Activated CD8-positive, alpha-beta memory T cell treated with anti-CD3 and anti-CD28 coated beads, Interleukin-2, amount 50 U/mL, for 4 hours (primary cell): ENCODE results near the gene HERC2.
A peak's percentile ranks its signal among the peaks of the same experiment; 100 is the strongest.

Source experiments
- DNase-seq: peaks from one replicate; pipeline ENCODE4 v3.0.0-alpha.2; 2020

HERC2 gene

DNA sequence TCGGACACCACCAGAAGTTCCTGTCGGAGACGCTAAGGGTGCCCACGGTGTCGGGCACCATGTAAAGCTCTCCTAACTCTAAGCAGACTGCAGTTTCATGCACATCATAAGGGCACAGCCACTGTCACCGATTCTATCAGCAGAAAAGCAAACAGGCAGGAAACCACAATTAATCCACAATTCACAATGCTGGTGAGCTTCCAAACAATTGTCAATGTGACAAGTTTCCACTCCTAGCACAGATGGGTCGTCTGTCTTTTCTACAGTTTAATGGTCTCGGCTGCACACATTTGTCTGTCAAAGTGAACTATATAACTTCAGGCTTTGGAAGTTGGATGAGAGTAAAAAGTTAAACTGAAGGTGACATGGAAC is 214.1 kb downstream of the HERC2 start:
- no peak for DNase-seq

DNA sequence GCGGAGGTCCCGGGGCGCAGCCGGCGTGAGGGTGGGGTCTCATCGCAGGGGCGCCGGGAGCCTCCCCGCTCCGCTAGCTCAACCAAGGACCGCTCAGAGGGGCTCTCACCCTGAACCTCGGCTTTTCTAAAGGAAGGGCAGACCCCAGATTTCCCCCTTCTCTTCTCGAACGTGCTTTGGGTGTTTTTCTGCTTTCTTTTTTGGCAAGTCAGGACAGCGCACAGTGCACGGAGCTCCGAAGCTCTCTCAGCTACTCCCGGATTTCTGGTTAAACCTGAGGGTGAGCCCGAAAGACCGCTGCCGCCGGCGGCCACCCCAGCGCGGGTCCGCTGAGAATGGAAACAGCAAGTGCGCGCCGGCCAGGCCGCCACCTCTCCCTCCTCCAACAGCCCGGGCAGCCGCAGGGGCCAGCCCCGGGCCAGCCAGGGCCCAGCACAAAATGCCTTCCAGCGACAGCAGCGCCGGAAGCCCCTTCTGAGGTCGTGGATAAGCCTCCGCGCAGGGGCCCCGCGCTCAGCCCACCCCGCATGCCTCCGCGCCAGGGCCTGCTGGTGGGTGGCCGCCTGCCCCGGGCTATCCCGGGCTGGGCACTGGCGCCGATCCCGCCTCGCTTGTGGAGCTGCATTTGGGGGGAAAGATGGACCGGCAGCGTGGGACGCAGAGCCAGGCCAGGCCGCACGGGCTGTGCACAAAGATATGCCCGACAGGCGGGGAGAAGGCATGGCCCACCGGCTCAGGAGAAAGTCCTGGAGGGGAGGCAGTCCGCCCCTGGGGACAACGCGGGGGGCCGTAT is 214.7 kb downstream of the HERC2 start:
- no peak for DNase-seq

DNA sequence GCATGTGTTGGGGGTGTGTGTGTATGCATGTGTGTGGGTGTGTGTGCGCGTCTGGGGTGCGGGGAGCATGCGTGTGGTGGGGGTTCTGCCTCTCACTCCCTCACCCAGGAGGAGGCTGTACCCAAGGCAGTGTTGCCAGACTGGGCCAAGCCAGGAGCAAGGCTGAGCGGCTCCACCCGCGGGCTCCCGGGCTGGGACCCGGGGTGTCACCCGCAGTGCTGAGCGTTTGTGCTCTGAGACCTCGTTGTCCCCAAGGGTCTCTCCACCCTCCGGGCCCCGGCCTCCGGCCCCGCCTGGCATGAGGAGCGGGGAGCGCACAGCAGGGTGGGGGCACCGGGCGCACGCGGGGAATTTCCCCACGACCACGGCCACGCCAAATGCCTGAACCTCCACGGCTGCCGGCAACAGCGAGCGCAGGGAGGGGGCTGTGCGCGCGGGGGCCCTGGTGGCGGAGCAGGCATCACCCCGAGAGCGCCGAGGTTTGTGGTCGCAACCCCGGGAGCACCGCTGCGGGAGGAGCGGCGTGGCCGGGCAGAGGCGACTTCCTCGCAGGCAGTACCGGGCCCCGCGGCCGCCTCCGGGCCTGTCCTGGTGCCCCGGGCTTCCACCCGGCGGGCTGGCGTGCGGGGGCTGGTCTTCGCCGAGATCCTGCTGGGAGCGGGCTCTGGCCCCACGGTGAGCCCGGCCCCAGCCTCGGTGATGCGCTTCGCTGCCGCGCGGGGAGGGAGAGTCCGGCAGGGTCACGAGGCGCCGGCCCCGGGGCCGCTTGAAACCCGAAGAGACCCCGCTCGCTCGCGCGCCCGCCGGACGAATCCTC is 215.5 kb downstream of the HERC2 start:
- DNase-seq: peak; percentile 23

GRCh38 chr15:28105793-28106192 is 216.2 kb downstream of the HERC2 start:
- no peak for DNase-seq

DNA sequence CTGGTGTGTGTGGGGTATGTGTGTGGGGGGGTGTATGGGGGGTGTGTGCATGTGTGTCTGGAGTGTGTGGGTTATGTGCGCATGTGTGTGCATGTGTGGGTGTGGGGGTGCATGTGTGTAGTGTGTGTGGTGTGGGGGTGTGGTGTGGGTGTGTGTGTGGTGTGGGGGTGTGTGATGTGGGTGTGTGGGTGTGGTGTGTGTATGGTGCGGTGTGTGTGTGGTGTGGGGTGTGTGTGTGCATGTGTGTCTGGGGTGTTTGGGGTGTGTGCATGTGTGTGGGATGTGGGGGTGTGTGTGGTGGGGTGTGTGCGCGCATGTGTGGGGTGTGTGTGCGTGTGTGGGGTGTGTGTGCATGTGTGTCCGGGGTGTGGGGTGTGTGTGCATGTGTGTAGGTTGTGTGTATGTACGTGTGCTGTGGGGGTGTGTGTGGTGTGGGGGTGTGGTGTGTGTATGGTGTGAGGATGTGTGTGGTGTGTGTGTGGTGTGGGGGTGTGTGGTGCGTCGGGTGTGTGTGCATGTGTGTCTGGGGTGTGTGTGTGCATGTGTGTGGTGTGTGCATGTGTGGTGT is 216.7 kb downstream of the HERC2 start:
- no peak for DNase-seq

- DNase-seq: no peak
Measured at GRCh38 chr15:28104326-28104725, 217.7 kb downstream of the HERC2 start.

- no peak for DNase-seq
Measured at GRCh38 chr15:28103831-28104230, 218.1 kb downstream of the HERC2 start.

DNA sequence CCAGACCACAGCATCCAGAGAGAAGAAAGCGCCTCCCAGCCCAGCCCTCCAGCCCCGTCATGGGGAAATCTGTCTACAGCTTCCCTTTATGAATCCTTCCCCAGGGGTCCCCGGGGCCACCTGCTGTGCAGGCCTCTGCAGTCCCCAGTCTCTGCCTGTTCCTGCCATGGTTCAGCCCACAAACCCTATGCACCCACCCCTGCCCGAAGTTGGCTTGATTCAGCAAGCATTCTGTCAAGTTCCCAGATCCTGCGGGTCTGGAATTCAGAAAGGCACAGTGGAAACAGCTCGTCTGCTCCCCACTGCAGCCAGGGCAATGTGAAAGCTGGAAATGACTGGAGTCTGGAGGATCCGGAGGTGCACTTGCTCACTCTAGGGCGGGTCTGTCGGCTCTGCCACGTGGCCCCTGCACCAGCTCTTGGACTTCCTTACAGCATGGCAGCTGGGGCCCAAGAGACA is 220.0 kb downstream of the HERC2 start:
- DNase-seq: no peak

GRCh38 chr15:28101201-28101600 is 220.8 kb downstream of the HERC2 start:
- DNase-seq: no peak

DNA sequence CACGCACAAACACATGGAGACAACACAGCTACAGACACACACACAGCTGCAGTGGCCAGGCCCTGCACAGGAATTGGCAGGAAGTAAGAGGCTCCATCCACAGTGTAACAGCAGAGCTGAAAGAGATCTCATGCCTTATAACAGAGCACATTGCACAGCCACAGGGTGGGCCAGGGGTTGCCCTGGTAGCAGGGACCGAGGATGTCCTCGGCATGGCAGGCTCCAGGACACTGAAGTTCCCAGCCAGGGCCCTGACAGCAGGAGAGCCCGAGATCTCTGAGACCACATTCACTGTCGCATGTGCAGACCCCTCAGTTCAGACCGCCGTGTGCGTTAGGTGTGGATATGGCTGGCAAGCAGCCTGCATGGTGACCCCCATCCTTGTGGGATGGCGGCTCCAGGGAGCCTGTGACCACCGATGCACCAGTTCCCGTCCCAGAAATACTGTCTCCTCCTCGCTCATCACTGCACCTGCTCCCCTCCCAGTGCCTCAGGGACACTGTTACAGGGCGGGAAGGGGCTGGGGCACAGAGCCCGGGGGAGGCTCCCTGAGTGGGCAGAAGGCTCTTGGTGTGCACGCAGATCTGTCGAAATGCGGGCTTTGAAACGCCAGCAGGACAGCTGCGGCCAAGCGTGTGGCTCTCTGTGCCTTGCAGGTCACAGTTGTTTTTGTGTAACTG is 221.3 kb downstream of the HERC2 start:
- no peak for DNase-seq

DNA sequence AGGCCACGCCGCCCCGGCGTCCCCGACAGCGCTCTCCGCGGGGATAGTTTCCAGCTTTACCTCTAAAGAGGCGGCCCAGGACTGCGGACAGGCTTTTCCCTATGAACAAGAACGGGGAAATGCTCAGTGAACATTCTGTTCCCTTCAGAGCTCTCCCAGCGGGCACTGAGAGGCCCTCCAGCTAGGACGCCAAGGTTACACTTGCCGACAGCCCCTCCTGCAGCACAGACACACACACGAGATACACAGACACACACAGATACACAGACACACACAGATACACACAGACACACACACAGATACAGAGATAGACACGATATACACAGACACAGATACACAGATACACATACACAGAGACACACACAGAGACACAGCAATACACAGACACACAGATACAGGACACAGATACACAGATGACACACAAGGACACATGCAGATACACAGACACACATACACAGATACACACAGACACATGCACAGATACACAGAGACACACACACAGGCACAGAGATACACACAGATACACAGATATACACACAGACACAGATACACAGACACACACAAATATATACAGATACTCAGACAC is 222.3 kb downstream of the HERC2 start:
- DNase-seq: no peak

- DNase-seq: peak; percentile 62
Measured at GRCh38 chr15:28098766-28099554, 223.0 kb downstream of the HERC2 start, which contains the start of gene OCA2. Gene OCA2 (minus strand): TSS chr15:28099315. CDS start chr15:28081874, 17,441 bp downstream.

- no peak for DNase-seq
Measured at GRCh38 chr15:28098360-28098765, 223.6 kb downstream of the HERC2 start.

DNA sequence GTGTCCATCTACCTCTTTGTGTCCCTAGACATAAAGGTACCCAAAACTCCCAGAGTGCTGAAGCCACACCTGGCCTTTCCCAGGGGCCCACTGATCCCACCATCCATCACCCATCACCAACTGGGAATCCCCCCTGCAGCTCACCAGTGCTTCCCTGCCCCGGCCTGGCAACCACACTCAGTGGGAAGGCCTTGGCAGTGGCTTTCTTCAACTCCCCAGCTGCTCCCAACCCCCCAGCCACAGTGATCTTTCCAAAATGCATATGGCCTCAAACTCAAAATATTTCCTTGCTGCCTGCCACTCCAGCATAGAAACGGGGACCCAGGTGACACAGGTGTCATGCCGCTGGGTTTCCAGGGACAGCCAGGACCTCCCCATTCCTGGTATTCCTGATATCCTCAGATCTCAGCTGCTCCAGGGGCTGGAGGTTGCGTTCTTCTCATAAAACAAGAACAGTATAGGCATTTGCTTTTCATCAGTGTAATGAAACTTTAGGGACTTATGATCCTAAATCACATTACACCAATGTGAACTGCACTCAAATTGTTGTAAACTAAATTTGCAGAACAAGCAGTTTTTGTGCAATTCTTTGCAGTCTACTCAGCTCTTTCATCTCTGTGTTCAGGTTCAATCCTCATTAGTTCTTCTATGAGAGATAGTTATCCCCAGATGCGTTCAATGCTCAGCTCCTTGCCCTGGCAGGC is 224.2 kb downstream of the HERC2 start:
- no peak for DNase-seq

DNA sequence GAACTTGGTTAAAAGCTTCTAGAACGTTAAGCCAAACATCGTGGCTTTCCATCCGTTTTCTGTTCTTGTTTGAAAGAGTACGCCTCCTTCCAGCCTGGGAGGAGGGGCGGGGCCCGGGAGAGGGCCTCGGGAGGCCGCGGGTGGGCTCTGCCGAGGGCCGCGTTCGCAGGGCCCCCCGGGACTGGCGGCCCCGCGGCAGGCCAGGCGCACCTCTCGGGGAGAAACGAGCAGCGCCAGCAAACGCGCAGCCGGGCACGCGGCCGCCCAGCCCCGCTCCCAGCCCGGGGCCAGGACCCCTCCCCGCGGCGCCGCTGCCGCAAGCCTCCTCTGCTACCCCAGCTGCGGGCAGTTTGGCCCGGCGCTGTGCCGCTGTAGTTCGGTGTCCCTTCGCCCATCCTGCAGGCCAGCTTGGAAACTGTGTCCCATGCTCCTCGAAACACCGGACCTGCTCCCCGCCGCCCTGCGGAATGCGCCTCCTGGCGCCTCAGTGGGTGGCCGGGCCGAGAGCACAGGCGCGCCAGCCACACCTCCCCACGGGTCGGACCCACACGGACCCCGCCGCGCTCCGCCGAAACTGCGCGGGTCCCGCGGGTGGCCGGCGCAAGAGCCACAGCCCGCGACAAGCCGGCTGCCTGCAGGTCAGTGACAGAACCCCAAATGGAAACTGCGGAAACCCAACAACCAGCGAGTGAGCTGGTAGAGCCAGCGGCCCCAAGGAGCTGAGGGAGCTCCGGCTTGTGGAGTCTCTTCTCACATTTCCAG is 225.1 kb downstream of the HERC2 start:
- no peak for DNase-seq

GRCh38 chr15:28096411-28096669 is 225.6 kb downstream of the HERC2 start:
- DNase-seq: no peak

DNA sequence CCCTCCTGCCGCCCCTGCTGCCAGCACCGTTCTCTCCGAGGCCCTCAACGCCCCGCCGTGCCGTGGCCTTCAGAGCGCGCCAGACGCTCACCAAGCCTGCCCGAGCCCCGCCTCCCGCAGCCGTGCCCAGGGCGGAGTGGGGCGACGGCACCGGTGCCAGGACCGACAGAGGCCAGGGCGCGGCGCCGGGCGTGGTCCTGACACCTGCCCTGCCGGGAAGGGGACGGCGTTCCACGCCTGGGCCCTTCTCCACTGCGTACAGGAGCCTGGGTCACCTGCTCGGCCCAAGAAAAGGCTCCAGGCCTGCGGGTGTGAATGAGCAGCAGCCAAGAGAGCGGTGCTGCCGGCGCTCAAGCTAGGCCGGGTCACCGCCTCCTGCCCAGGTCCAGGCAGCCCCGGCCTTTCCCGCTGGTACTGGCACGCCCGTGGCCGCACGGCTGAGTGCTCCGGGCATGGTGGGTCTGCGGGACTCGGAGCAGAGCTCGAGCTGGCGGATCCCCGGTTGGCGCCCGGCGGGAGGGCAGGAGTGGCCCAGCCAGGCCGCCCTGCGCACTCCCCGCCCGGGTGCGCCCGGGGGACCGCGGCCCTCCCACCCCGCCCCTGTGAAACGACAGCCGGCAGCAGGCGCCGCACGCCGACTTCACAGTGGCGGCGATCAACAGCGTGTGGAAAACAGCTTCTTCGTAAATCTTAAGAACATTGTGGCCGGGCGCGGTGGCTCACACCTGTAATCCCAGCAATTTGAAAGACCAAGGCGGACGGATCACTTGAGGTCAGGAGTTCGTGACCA is 227.1 kb downstream of the HERC2 start:
- DNase-seq: peak; percentile 47

DNA sequence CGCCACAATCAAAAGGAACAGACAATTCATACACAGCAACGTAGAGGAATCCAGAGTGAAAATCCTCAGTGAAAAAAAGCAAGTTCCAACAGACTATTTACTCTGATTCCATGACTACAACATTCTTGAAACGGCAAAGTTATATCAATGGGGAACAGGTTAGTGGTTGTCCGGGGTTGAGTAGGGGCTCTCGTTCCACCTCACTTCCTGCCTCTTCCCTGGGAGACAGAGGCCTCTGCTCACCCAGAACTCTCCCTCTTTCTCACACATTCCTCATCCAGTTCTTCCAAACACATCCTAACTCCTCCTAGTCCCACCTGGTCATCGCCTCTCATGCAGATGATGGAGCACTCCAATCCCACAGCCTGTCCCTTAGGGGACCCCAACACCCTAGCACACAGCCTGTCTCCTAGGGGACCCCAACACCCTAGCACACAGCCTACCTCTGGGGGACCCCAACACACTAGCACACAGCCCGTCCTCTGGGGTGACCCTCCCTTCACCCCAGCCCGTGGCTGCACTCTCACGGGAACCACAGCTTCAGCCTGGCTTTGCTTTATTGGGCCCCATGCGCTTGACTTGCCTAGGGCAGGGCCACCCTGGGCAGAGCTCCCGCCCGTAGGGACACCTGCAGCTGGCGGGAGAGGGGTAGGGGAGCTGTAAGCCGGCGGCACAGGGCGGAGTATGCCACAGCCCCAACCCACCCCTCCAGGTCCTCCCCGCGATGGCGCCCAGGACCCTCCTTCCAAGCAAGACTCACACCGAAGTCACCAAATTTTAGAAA is 228.0 kb downstream of the HERC2 start:
- no peak for DNase-seq

DNA sequence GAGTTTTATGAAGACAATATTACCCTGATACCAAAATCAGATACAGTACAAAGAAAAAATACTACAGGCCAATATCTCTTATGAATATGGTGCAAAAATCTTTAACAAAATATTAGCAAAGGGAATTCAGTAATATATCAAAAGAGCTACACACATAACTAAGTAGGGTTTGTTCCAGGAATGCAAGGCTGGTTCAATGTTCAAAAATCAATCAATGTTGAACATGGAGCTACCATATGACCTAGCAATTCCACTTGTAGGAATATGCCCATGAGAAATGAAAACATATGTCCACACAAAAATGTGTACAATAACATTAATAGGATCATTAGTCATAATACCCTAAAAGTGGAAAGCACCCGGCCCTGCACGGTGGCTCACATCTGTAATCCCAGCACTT is 230.7 kb downstream of the HERC2 start:
- no peak for DNase-seq
